A549 (cell line): ENCODE measurements around the gene RGMB.

Source experiments
- POLR2A ChIP-seq: IDR thresholded peaks from 2 replicates; pipeline ENCODE4 v1.6.1; 2012; ENCODE audit warnings: mild to moderate bottlenecking, low read length
- TFCP2L1 ChIP-seq: fragments of 250-450 bp; sonication (Bioruptor Pico); IDR thresholded peaks from 2 replicates; pipeline ENCODE4 v1.5.0; 2021; ENCODE audit warnings: mild to moderate bottlenecking

DNA sequence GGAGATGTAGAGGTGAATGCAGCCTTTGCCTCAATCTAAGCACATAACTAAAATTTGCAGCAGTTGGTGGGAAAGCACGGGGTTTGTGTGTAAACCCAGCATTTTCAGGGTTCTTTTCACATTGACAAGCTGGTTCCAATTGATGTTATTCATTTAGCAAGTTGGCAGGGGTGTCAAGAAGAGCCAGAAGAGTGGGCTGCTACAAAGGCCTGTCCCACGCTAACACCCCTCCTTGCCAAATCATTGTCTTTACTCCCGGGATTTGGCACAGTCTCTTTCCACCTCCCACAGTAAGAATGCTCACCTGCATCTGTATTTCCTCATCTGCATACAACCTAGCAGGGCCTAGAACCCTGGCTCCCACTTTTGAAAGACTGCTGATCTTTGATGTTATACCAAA lies 11.8 kb downstream of the RGMB start:
- TF ChIP-seq POLR2A = no peak
- no peak for TF ChIP-seq TFCP2L1 (CRISPR knock-in tag)
